ENCODE measurements around the gene EXOSC3. TPM values are rescaled to one million over a fixed set of nuclear protein-coding genes. Genes with fewer than 3 reads are reported as not detected.
"Not testable (repeated sequence)": the region's sequence is repeated elsewhere in the genome, so short reads cannot be mapped to it uniquely, and the experiment has no call there.

The EXOSC3 gene
- total RNA-seq (ENCODE audit: low replicate concordance): 92.3 and 109 TPM in 2 replicates

GRCh38 chr9:37784616-37785483 is at the start of gene EXOSC3:
Gene EXOSC3, minus strand, starts transcription at chr9:37785064. Its CDS starts 20 bp downstream, at chr9:37785044.
- H3K4me3 ChIP-seq (ENCODE audit: low read depth, low read length): peak within 1 kb of the TSS; percentile 94
- peak; percentile 86 for DNase-seq (ENCODE audit: low read depth)
- TF ChIP-seq, protein P1, sequence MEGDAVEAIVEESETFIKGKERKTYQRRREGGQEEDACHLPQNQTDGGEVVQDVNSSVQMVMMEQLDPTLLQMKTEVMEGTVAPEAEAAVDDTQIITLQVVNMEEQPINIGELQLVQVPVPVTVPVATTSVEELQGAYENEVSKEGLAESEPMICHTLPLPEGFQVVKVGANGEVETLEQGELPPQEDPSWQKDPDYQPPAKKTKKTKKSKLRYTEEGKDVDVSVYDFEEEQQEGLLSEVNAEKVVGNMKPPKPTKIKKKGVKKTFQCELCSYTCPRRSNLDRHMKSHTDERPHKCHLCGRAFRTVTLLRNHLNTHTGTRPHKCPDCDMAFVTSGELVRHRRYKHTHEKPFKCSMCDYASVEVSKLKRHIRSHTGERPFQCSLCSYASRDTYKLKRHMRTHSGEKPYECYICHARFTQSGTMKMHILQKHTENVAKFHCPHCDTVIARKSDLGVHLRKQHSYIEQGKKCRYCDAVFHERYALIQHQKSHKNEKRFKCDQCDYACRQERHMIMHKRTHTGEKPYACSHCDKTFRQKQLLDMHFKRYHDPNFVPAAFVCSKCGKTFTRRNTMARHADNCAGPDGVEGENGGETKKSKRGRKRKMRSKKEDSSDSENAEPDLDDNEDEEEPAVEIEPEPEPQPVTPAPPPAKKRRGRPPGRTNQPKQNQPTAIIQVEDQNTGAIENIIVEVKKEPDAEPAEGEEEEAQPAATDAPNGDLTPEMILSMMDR (IDR thresholded peaks at IDR 0.05; ENCODE audit: insufficient read depth, low read length): no peak

DNA sequence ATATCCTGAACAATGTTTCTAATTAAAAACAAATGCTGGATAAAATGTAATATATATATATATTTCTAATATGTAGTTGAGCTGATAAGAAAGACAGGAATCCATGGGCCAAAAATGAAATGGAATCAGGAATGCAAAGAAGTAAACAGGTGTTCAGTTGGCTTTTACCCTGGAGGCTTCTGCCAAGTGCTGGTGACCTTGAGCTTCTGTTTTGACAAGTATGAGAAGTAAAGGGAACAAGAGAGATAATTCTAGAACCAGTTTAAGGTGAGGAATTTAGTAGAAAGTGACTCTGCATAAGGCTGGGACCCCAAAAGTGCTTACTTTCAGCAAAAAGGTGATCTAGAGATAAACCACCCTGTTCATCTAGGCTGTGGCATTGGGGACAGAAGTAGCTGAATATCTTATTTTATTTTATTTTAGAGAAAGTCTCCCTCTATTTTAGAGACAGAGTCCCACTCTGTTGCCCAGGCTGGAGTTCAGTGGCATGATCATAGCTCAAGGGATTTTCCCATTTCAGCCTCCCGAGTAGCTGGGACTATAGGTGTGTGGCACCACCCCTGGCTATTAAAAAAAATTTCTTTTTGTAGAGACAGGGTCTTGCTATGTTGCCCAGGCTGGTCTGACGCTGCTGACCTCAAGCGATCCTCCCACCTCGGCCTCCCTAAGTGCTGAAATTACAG is 42.8 kb upstream of the EXOSC3 start:
- TF ChIP-seq, protein P1 (IDR thresholded peaks at IDR 0.05; ENCODE audit: insufficient read depth, low read length): no peak
- DNase-seq (ENCODE audit: low read depth): no peak
- no peak overlapping the region for H3K4me3 ChIP-seq (ENCODE audit: low read depth, low read length)

DNA sequence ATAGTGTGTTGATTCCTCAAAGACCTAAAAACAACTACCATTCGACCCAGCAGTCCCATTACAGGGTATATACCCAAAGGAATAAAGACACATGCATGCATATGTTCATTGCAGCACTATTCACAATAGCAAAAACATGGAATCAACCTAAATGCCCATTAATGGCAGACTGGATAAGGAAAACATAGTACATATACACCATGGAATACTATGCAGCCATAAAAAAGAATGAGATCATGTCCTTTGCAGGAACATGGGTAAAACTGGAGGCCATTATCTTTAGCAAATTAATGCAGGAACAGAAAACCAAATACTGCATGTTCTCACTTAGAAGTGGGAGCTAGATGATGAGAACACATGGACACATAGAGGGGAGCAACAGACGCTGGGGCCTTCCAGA is 40.3 kb upstream of the EXOSC3 start:
- not testable (repeated sequence) for H3K4me3 ChIP-seq (ENCODE audit: low read depth, low read length); DNase-seq (ENCODE audit: low read depth)

GRCh38 chr9:37820142-37820541 is 35.3 kb upstream of the EXOSC3 start:
- TF ChIP-seq, protein P1 (IDR thresholded peaks at IDR 0.05; ENCODE audit: insufficient read depth, low read length): no peak
- no peak overlapping the region for H3K4me3 ChIP-seq (ENCODE audit: low read depth, low read length)
- DNase-seq (ENCODE audit: low read depth): no peak

- TF ChIP-seq, protein P1 (IDR thresholded peaks at IDR 0.05; ENCODE audit: insufficient read depth, low read length): no peak
- H3K4me3 ChIP-seq (ENCODE audit: low read depth, low read length): no peak overlapping the region
- DNase-seq (ENCODE audit: low read depth): no peak
Observed at GRCh38 chr9:37818849-37819248, 34.0 kb upstream of the EXOSC3 start.

GRCh38 chr9:37812773-37813379 is 28.0 kb upstream of the EXOSC3 start:
- no peak overlapping the region for H3K4me3 ChIP-seq (ENCODE audit: low read depth, low read length)
- DNase-seq (ENCODE audit: low read depth): no peak
- TF ChIP-seq, protein P1 (IDR thresholded peaks at IDR 0.05; ENCODE audit: insufficient read depth, low read length): no peak
